ENCODE results near the gene PTGR2. TPM values are rescaled to one million over a fixed set of nuclear protein-coding genes. Genes with fewer than 3 reads are reported as not detected.
"Not testable (repeated sequence)": the region's sequence is repeated elsewhere in the genome, so short reads cannot be mapped to it uniquely, and the experiment has no call there.

The PTGR2 gene
- total RNA-seq, 1 donor from 2014 or later, result 5.0 TPM

DNA sequence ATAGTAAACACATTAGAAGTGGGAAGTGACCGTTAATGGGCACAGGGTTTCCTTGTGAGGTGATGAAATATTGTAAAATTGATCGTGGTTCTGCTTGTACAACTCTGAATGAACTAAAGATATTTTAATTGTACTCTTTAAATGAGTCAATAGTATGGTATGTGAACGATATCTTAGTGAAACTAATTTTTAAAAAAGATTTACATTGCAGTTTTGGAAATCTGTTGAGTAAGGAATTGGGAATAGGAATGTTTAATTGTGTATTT is 36.8 kb downstream of the PTGR2 start:
- DNase-seq (ENCODE audit: extremely low spot score, unreplicated experiment), result no peak
- Mint-ChIP-seq H3K27ac (ENCODE audit: unreplicated experiment) (peak overlapping the region; percentile 98), H3K4me3 (ENCODE audit: unreplicated experiment) (peak overlapping the region; percentile 92), H3K9me3 (ENCODE audit: unreplicated experiment) (no peaks in the 10 kb centered on the region), H3K27me3 (ENCODE audit: unreplicated experiment) (no peaks in the 10 kb centered on the region), H3K36me3 (ENCODE audit: unreplicated experiment) (peaks cover 3% of the 10 kb centered on the region), H3K4me1 (ENCODE audit: unreplicated experiment) (peaks cover 45% of the 10 kb centered on the region)
- TF ChIP-seq, protein P1, sequence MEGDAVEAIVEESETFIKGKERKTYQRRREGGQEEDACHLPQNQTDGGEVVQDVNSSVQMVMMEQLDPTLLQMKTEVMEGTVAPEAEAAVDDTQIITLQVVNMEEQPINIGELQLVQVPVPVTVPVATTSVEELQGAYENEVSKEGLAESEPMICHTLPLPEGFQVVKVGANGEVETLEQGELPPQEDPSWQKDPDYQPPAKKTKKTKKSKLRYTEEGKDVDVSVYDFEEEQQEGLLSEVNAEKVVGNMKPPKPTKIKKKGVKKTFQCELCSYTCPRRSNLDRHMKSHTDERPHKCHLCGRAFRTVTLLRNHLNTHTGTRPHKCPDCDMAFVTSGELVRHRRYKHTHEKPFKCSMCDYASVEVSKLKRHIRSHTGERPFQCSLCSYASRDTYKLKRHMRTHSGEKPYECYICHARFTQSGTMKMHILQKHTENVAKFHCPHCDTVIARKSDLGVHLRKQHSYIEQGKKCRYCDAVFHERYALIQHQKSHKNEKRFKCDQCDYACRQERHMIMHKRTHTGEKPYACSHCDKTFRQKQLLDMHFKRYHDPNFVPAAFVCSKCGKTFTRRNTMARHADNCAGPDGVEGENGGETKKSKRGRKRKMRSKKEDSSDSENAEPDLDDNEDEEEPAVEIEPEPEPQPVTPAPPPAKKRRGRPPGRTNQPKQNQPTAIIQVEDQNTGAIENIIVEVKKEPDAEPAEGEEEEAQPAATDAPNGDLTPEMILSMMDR (IDR thresholded peaks at IDR 0.05), result no peak

DNA sequence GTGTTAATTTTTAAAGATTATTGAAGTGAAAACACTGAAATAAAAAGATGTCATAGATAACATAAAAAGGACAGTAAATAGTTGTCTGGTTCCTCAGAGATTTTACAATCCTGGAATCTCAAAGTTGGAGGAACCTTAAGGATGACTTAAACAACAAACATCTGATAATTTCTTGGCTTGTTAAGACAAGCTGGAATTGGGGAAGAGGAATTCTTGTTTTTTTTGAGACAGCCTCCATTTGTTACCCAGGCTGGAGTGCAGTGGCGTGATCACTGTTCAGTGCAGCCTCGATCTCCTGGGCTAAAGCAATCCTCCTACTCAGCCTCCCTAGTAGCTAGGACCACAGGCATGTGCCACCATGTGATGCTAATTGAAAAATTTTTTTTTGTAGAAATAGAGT is 37.3 kb downstream of the PTGR2 start:
- Mint-ChIP-seq H3K9me3 (ENCODE audit: unreplicated experiment) (no peaks in the 10 kb centered on the region), H3K36me3 (ENCODE audit: unreplicated experiment) (peaks cover 7% of the 10 kb centered on the region), H3K27me3 (ENCODE audit: unreplicated experiment) (no peaks in the 10 kb centered on the region), H3K27ac (ENCODE audit: unreplicated experiment) (no peak overlapping the region), H3K4me1 (ENCODE audit: unreplicated experiment) (peaks cover 45% of the 10 kb centered on the region), H3K4me3 (ENCODE audit: unreplicated experiment) (peak overlapping the region; percentile 92)
- DNase-seq (ENCODE audit: extremely low spot score, unreplicated experiment), result no peak
- TF ChIP-seq, protein P1 (IDR thresholded peaks at IDR 0.05), result no peak

DNA sequence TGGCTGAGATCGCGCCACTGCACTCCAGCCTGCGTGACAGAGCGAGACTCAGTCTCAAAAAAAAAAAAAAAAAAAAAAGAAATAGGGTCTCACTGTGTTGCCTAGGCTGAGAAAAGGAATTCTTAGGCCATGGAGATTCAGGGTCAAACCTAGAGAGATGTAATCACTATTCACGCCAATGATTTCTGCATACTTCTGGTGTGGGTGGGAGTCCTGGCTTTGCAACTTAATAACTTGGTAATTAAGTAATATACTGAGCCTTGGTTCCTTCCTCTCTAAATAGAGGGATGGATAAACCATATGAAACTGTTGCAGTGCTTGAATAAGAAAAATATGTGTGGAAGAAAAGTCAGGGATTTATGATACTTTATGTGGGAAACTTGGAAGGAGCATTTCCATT is 37.7 kb downstream of the PTGR2 start:
- Mint-ChIP-seq H3K4me3 (ENCODE audit: unreplicated experiment) (no peak overlapping the region), H3K27ac (ENCODE audit: unreplicated experiment) (no peak overlapping the region), H3K4me1 (ENCODE audit: unreplicated experiment) (peaks cover 45% of the 10 kb centered on the region), H3K9me3 (ENCODE audit: unreplicated experiment) (no peaks in the 10 kb centered on the region), H3K36me3 (ENCODE audit: unreplicated experiment) (peaks cover 9% of the 10 kb centered on the region), H3K27me3 (ENCODE audit: unreplicated experiment) (no peaks in the 10 kb centered on the region)
- TF ChIP-seq, protein P1 (IDR thresholded peaks at IDR 0.05), result no peak
- no peak for DNase-seq (ENCODE audit: extremely low spot score, unreplicated experiment)

DNA sequence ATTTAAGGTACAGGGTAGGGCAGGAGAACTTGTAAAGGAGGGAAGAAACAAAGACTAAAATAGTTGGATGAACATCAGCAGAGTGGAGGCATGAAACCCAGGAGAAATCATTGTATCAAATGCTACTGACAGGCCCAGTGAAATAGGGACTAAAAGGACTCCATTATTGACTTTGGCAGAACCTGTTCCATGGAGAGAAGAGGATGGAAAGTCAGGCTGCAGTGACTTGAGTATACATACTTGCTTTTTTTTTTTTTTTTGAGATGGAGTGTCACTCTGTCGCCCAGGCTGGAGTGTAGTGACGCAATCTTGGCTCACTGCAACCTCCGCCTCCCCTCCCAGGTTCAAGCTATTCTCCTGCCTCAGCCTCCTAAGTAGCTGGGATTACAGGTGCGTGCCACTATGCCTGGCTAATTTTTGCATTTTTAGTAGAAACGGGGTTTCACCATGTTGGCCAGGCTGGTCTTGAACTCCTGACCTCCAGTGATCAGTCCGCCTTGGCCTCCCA is 42.6 kb downstream of the PTGR2 start:
- not testable (repeated sequence) for DNase-seq (ENCODE audit: extremely low spot score, unreplicated experiment); H3K9me3 Mint-ChIP-seq (ENCODE audit: unreplicated experiment); H3K4me1 Mint-ChIP-seq (ENCODE audit: unreplicated experiment); H3K27ac Mint-ChIP-seq (ENCODE audit: unreplicated experiment); H3K27me3 Mint-ChIP-seq (ENCODE audit: unreplicated experiment); H3K4me3 Mint-ChIP-seq (ENCODE audit: unreplicated experiment)
- peaks cover 37% of the 10 kb centered on the region for H3K36me3 Mint-ChIP-seq (ENCODE audit: unreplicated experiment)

DNA sequence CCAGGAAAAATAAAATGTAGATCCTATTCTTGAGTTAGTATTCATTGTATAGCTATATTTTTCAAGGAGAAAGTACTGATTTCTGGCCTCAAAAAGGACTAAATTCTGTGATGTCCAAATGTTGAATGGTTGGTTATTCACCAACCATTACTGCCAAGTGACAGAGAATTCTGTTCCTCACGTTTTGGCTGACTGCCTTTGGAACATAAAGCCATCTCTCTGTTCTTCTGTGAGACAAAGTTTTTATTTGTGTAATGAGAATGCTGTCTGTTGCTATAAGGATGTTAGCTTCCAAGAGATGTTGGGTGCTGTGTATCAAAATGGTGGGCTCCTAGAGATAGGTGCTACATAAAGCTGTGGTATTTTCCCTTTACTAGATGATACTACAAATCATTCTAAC is 44.3 kb downstream of the PTGR2 start:
- TF ChIP-seq, protein P1 (IDR thresholded peaks at IDR 0.05), result no peak
- Mint-ChIP-seq H3K27me3 (ENCODE audit: unreplicated experiment) (no peaks in the 10 kb centered on the region), H3K27ac (ENCODE audit: unreplicated experiment) (no peak overlapping the region), H3K9me3 (ENCODE audit: unreplicated experiment) (no peaks in the 10 kb centered on the region), H3K4me1 (ENCODE audit: unreplicated experiment) (peaks cover 2% of the 10 kb centered on the region), H3K4me3 (ENCODE audit: unreplicated experiment) (no peak overlapping the region), H3K36me3 (ENCODE audit: unreplicated experiment) (peaks cover 42% of the 10 kb centered on the region)
- DNase-seq (ENCODE audit: extremely low spot score, unreplicated experiment), result no peak

DNA sequence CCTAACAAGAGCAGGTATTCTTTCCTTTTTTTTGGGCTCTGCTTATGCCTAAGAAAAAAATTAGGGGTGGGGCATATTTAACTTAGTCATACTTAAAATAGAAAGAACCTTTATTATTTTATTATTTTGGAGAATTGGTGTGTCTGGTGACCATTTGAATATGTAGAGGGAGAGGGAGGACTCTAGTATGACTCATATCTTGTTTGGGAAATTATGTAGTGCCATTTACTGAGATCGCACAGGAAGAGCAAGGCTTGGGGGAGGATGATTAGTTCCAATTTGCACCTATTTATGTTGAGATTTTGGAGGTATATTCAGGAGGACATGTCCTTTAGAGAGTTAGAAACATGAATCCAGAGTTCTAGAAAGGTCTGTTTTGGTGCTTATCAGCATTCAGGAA is 44.9 kb downstream of the PTGR2 start:
- Mint-ChIP-seq H3K9me3 (ENCODE audit: unreplicated experiment) (no peaks in the 10 kb centered on the region), H3K27ac (ENCODE audit: unreplicated experiment) (no peak overlapping the region), H3K4me3 (ENCODE audit: unreplicated experiment) (no peak overlapping the region), H3K4me1 (ENCODE audit: unreplicated experiment) (peaks cover 2% of the 10 kb centered on the region), H3K27me3 (ENCODE audit: unreplicated experiment) (no peaks in the 10 kb centered on the region), H3K36me3 (ENCODE audit: unreplicated experiment) (peaks cover 42% of the 10 kb centered on the region)
- TF ChIP-seq, protein P1 (IDR thresholded peaks at IDR 0.05), result no peak
- no peak for DNase-seq (ENCODE audit: extremely low spot score, unreplicated experiment)
